Caco-2 (cell line): ENCODE data around the gene CAPN13. TPM values are rescaled to one million over a fixed set of nuclear protein-coding genes. Genes with fewer than 3 reads are reported as not detected.

Experiments
- BruUV-seq: library from RNA; stranded (reverse); fragments of 400-500 nt; replicated peaks from 2 replicates; lab custom pipeline; 2021; lab: Mats Ljungman, UMichigan
- CTCF ChIA-PET: fragments of 300-600 bp; sonication (Branson Sonifier 250); formaldehyde crosslinking; loops from one replicate; lab custom pipeline; 2022; ENCODE audit warnings: antibody characterized with exemption; lab: Charles Lee
- POLR2A ChIA-PET: fragments of 300-600 bp; sonication (Branson Sonifier 250); formaldehyde crosslinking; loops from one replicate; lab custom pipeline; 2022; ENCODE audit warnings: antibody characterized with exemption; lab: Charles Lee
- DNase-seq, 2 experiments: peaks; one replicate each; pipeline versions ENCODE4 v3.0.0 to v3.0.0-alpha.2; 2020 to 2022
- H3K27me3 ChIP-seq: replicated peaks from 2 replicates; pipeline ENCODE4 v1.6.0; 2011; ENCODE audit warnings: low read length; ENCODE audit not compliant: control insufficient read depth, insufficient read depth
- H3K36me3 ChIP-seq: 2 replicates; pipeline ENCODE4 v1.5.1; 2011; ENCODE audit warnings: low read length; ENCODE audit not compliant: control insufficient read depth, insufficient read depth
- H3K4me1 ChIP-seq: fragments of 250-450 bp; sonication (Bioruptor Pico); 2 replicates; pipeline ENCODE4 v1.5.1; 2020; ENCODE audit warnings: mild to moderate bottlenecking
- H3K4me3 ChIP-seq: 2 replicates; pipeline ENCODE4 v1.5.1; 2011; ENCODE audit warnings: low read depth, mild to moderate bottlenecking, control low read depth, low read length
- H3K9me3 ChIP-seq: fragments of 250-450 bp; sonication (Bioruptor Pico); 2 replicates; pipeline ENCODE4 v1.5.1; 2020; ENCODE audit warnings: mild to moderate bottlenecking, moderate library complexity
- H3K27ac Mint-ChIP-seq: one replicate; pipeline ENCODE4 v1.8.0; 2022; ENCODE audit warnings: mixed read lengths; ENCODE audit not compliant: unreplicated experiment
- H3K27me3 Mint-ChIP-seq: one replicate; pipeline ENCODE4 v1.8.0; 2022; ENCODE audit warnings: mixed read lengths; ENCODE audit not compliant: insufficient read depth, unreplicated experiment
- H3K36me3 Mint-ChIP-seq: one replicate; pipeline ENCODE4 v1.8.0; 2022; ENCODE audit warnings: mild to moderate bottlenecking, mixed read lengths; ENCODE audit not compliant: insufficient read depth, unreplicated experiment
- H3K4me1 Mint-ChIP-seq: one replicate; pipeline ENCODE4 v1.8.0; 2022; ENCODE audit warnings: low read depth, mixed read lengths; ENCODE audit not compliant: unreplicated experiment
- H3K4me3 Mint-ChIP-seq: one replicate; pipeline ENCODE4 v1.8.0; 2022; ENCODE audit warnings: mild to moderate bottlenecking, moderate library complexity, mixed read lengths; ENCODE audit not compliant: unreplicated experiment
- H3K9me3 Mint-ChIP-seq: one replicate; pipeline ENCODE4 v1.8.0; 2022; ENCODE audit warnings: mixed read lengths; ENCODE audit not compliant: unreplicated experiment
- CTCF ChIP-seq, 2 experiments: fragments of 200-600 bp in 1 of 2; IDR thresholded peaks; 1 replicate in 1 of 2; 2 replicates in 1 of 2; pipeline versions ENCODE4 v1.5.1 to v1.8.0; 2011 to 2022; ENCODE audit warnings: antibody characterized with exemption in 1 of 2, control low read depth in 1 of 2, inconsistent platforms in 1 of 2, low read depth in 1 of 2, low read length in 1 of 2, mild to moderate bottlenecking in 1 of 2, moderate library complexity in 1 of 2; ENCODE audit not compliant: insufficient read depth in 1 of 2, severe bottlenecking in 1 of 2, unreplicated experiment in 1 of 2
- intact Hi-C: fragments of 100-400 bp; cut with micrococcal nuclease; formaldehyde crosslinking; loops from one replicate; pipeline ENCODE4 v1.10.0; 2022; ENCODE audit not compliant: unreplicated experiment
- total RNA-seq: library from RNA; stranded (reverse); gene quantifications from 2 replicates; pipeline ENCODE4 v1.2.3, GENCODE V29; 2022

CAPN13 gene
- total RNA-seq, 1 experiment from 2014 or later, result 2.1 TPM

- H3K4me3 ChIP-seq, result no peak overlapping the region
- Mint-ChIP-seq H3K4me3 (no peak overlapping the region), H3K27ac (no peak overlapping the region), H3K4me1 (peaks cover 8% of the 10 kb centered on the region), H3K36me3 (no peaks in the 10 kb centered on the region), H3K9me3 (no peaks in the 10 kb centered on the region), H3K27me3 (no peaks in the 10 kb centered on the region)
- H3K36me3 ChIP-seq, result no peaks in the 10 kb centered on the region
- no TSS peak for BruUV-seq
- intact Hi-C loops, result no loop called here
- no peak for DNase-seq
- ChIA-PET CTCF (no interaction called here), POLR2A (no interaction called here)
- no peak for TF ChIP-seq CTCF (IDR thresholded peaks at IDR 0.05; ENCODE audit: insufficient read depth in 1 of 2, low read depth in 1 of 2, low read length in 1 of 2, severe bottlenecking in 1 of 2, unreplicated experiment in 1 of 2)
- peaks cover 9% of the 10 kb centered on the region for H3K4me1 ChIP-seq
- H3K27me3 ChIP-seq, result no peaks in the 10 kb centered on the region
- H3K9me3 ChIP-seq, result no peaks in the 10 kb centered on the region
Measured at GRCh38 chr2:30802611-30803010, 4.6 kb downstream of the CAPN13 start.

DNA sequence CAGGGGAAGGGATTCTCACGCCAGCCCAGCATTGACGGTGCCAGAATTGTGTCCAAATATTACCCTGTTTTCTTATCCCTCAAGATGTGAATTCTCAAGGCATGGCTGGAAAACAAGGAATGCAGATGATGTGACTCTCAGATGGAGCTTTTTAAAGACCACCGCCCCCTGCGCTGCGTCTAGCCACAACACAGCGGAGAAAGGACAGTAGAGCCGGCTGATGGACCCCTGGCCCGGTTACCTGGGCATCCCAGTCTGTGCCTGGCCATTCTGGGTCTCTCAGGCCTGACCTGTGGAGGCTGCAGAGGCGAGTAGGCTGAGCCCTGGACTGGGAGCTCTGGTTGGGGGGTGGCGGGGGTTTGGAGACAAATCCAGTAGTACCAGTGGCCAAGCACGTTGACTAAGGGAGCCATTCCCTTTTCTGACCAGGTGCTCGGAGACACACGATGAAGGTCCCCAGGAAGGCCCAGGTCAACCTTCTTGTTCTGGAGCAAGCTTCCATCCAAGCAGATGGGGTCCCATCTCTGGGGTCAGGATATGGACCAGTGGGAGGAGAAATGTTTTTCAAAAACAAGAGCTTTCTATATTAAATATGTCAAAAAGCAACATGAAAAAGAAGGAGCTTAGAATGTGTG, 5.3 kb downstream of the CAPN13 start:
- no peaks in the 10 kb centered on the region for H3K9me3 Mint-ChIP-seq
- POLR2A ChIA-PET, result no interaction called here
- no peak overlapping the region for H3K27ac Mint-ChIP-seq
- no peaks in the 10 kb centered on the region for H3K36me3 Mint-ChIP-seq
- H3K9me3 ChIP-seq, result no peaks in the 10 kb centered on the region
- TF ChIP-seq CTCF (IDR thresholded peaks at IDR 0.05; ENCODE audit: insufficient read depth in 1 of 2, low read depth in 1 of 2, low read length in 1 of 2, severe bottlenecking in 1 of 2, unreplicated experiment in 1 of 2), result no peak
- DNase-seq, result no peak
- H3K4me3 ChIP-seq, result no peak overlapping the region
- H3K36me3 ChIP-seq, result no peaks in the 10 kb centered on the region
- H3K4me1 ChIP-seq, result peaks cover 3% of the 10 kb centered on the region; the same call in 1 of the 2 replicates
- H3K4me1 Mint-ChIP-seq, result peaks cover 5% of the 10 kb centered on the region
- no peak overlapping the region for H3K4me3 Mint-ChIP-seq
- BruUV-seq, result no TSS peak
- no peaks in the 10 kb centered on the region for H3K27me3 Mint-ChIP-seq
- no peaks in the 10 kb centered on the region for H3K27me3 ChIP-seq
- CTCF ChIA-PET, result no interaction called here
- intact Hi-C loops, result no loop called here

DNA sequence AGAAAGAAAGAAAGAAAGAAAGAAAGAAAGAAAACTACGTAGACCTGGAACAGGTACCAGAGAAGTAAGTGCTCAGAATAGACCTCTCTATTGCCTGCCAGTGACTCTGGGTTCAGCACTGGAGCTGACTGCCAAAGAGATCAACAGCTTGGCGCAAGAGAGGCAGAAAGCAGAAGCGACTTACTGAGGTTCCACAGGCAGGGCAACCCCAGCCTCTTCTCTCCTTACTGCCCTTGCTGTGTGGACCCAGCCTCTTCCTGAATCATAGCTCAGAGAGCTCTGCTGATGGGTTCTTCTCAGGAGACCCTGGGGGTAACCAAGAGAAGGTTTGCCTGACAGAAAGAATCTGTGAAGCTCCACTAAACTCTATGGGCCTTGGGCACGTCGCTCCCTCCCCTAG, 7.1 kb downstream of the CAPN13 start:
- Histone ChIP-seq H3K4me1 (no peaks in the 10 kb centered on the region), H3K36me3 (no peaks in the 10 kb centered on the region), H3K9me3 (no peaks in the 10 kb centered on the region), H3K27me3 (no peaks in the 10 kb centered on the region), H3K4me3 (no peak overlapping the region)
- Mint-ChIP-seq H3K27me3 (no peaks in the 10 kb centered on the region), H3K4me3 (no peak overlapping the region), H3K9me3 (no peaks in the 10 kb centered on the region), H3K4me1 (peaks cover 10% of the 10 kb centered on the region), H3K27ac (no peak overlapping the region), H3K36me3 (no peaks in the 10 kb centered on the region)
- no peak for TF ChIP-seq CTCF (IDR thresholded peaks at IDR 0.05; ENCODE audit: insufficient read depth in 1 of 2, low read depth in 1 of 2, low read length in 1 of 2, severe bottlenecking in 1 of 2, unreplicated experiment in 1 of 2)
- ChIA-PET CTCF (interaction anchor here (0.6 kb wide), 1 partner anchor 281 kb away, joined by 5 read pairs; no protein-coding TSS in a partner anchor), POLR2A (no interaction called here)
- intact Hi-C loops, result no loop called here
- DNase-seq, result no peak
- BruUV-seq, result no TSS peak
